Urothelium cell line (cell line): ENCODE measurements around the gene COL19A1.

Experiments used
- DNase-seq: peaks from one replicate; pipeline ENCODE4 v3.0.0; 2011; ENCODE audit warnings: low spot score, mixed read lengths
- FAIRE-seq: peaks from 2 replicates; lab custom pipeline; 2011; peaks lifted over from hg19 to GRCh38; lab: Jason Lieb, UNC

Gene COL19A1

GRCh38 chr6:70208235-70208790, 342.0 kb downstream of the COL19A1 start:
- DNase-seq, result no peak
- FAIRE-seq, result no peak

- DNase-seq (peak; percentile 15), FAIRE-seq (no peak)
Observed at GRCh38 chr6:70210462-70210861, 344.1 kb downstream of the COL19A1 start.

GRCh38 chr6:70215460-70216108, 349.2 kb downstream of the COL19A1 start:
- DNase-seq (no peak), FAIRE-seq (no peak)

- DNase-seq (no peak), FAIRE-seq (no peak)
Observed at GRCh38 chr6:70216767-70217166, 350.4 kb downstream of the COL19A1 start.

GRCh38 chr6:70219943-70220613, 353.7 kb downstream of the COL19A1 start:
- FAIRE-seq (no peak), DNase-seq (no peak)

- FAIRE-seq, result no peak
- DNase-seq, result peak; percentile 33
Observed at GRCh38 chr6:70221025-70221714, 354.8 kb downstream of the COL19A1 start.

- DNase-seq (no peak), FAIRE-seq (no peak)
Observed at GRCh38 chr6:70221715-70222438, 355.5 kb downstream of the COL19A1 start.

- DNase-seq (no peak), FAIRE-seq (no peak)
Observed at GRCh38 chr6:70222439-70222749, 356.0 kb downstream of the COL19A1 start.

GRCh38 chr6:70225055-70225454, 358.7 kb downstream of the COL19A1 start:
- DNase-seq, result no peak
- no peak for FAIRE-seq

GRCh38 chr6:70231311-70231710, 365.0 kb downstream of the COL19A1 start:
- DNase-seq (no peak), FAIRE-seq (no peak)

- no peak for DNase-seq
Observed at GRCh38 chr6:70234561-70235236, 368.3 kb downstream of the COL19A1 start.

GRCh38 chr6:70236343-70236742, 370.0 kb downstream of the COL19A1 start:
- FAIRE-seq (no peak), DNase-seq (no peak)

More at GRCh38 chr6:70234561-70235236, 368.3 kb downstream of the COL19A1 start:
- FAIRE-seq, result no peak

- FAIRE-seq, result no peak
- no peak for DNase-seq
Observed at GRCh38 chr6:70241031-70241430, 374.7 kb downstream of the COL19A1 start.

GRCh38 chr6:70241991-70242420, 375.6 kb downstream of the COL19A1 start:
- peak; percentile 11 for DNase-seq
- no peak for FAIRE-seq

GRCh38 chr6:70246118-70246517, 379.8 kb downstream of the COL19A1 start:
- FAIRE-seq (no peak), DNase-seq (no peak)

GRCh38 chr6:70252604-70253003, 386.2 kb downstream of the COL19A1 start:
- no peak for FAIRE-seq
- no peak for DNase-seq

- FAIRE-seq (no peak), DNase-seq (no peak)
Observed at GRCh38 chr6:70253923-70254322, 387.6 kb downstream of the COL19A1 start.

GRCh38 chr6:70254784-70255183, 388.4 kb downstream of the COL19A1 start:
- DNase-seq, result no peak
- FAIRE-seq, result no peak

GRCh38 chr6:70257768-70258273, 391.5 kb downstream of the COL19A1 start:
- no peak for FAIRE-seq
- no peak for DNase-seq

GRCh38 chr6:70258483-70258882, 392.1 kb downstream of the COL19A1 start:
- FAIRE-seq (no peak), DNase-seq (no peak)
